Mesothelial cell of epicardium (in vitro differentiated cells): ENCODE measurements around the gene UGT2B10. TPM values are rescaled to one million over a fixed set of nuclear protein-coding genes. Genes with fewer than 3 reads are reported as not detected.
"Not testable (repeated sequence)": the region's sequence is repeated elsewhere in the genome, so short reads cannot be mapped to it uniquely, and the experiment has no call there.

ENCODE experiments used
- DNase-seq, 2 experiments: peaks; one replicate each; pipeline ENCODE4 v3.0.0; 2021; ENCODE audit warnings: low spot score in 2 of 2; ENCODE audit not compliant: unreplicated experiment in 2 of 2
- H3K27ac Mint-ChIP-seq: 2 replicates; pipeline ENCODE4 v1.8.0; 2021; ENCODE audit warnings: mixed read lengths
- H3K27me3 Mint-ChIP-seq: 2 replicates; pipeline ENCODE4 v1.8.0; 2021; ENCODE audit warnings: low read depth, mixed read lengths
- H3K36me3 Mint-ChIP-seq: 2 replicates; pipeline ENCODE4 v1.8.0; 2021; ENCODE audit warnings: mixed read lengths
- H3K4me1 Mint-ChIP-seq: 2 replicates; pipeline ENCODE4 v1.8.0; 2021; ENCODE audit warnings: mixed read lengths
- H3K4me3 Mint-ChIP-seq: 2 replicates; pipeline ENCODE4 v1.8.0; 2021; ENCODE audit warnings: mild to moderate bottlenecking, moderate library complexity, mixed read lengths
- H3K9me3 Mint-ChIP-seq: 2 replicates; pipeline ENCODE4 v1.8.0; 2021; ENCODE audit warnings: mixed read lengths
- CTCF ChIP-seq: fragments of 200-600 bp; sonication (generic); IDR thresholded peaks from one replicate; pipeline ENCODE4 v1.5.0; 2021; ENCODE audit warnings: antibody characterized with exemption; ENCODE audit not compliant: unreplicated experiment
- total RNA-seq: library from RNA; stranded (reverse); gene quantifications from 3 replicates; pipeline ENCODE4 v1.2.1, GENCODE V29; 2021

UGT2B10 gene
- not detected in 3 replicates for total RNA-seq

GRCh38 chr4:68815617-68816409, at the start of gene UGT2B10:
Gene UGT2B10, plus strand, starts transcription at chr4:68815994. Its CDS starts 26 bp downstream, at chr4:68816020.
- H3K4me1 Mint-ChIP-seq, H3K4me3 Mint-ChIP-seq, H3K9me3 Mint-ChIP-seq, DNase-seq, H3K27ac Mint-ChIP-seq, H3K27me3 Mint-ChIP-seq, H3K36me3 Mint-ChIP-seq: not testable (repeated sequence)

GRCh38 chr4:68771836-68772235, 44.0 kb upstream of the UGT2B10 start:
- H3K36me3 Mint-ChIP-seq, H3K9me3 Mint-ChIP-seq, H3K4me3 Mint-ChIP-seq, H3K4me1 Mint-ChIP-seq, H3K27me3 Mint-ChIP-seq, H3K27ac Mint-ChIP-seq, DNase-seq: not testable (repeated sequence)

GRCh38 chr4:68773699-68774098, 42.1 kb upstream of the UGT2B10 start:
- H3K36me3 Mint-ChIP-seq: no peaks in the 10 kb centered on the region
- H3K4me1 Mint-ChIP-seq: no peaks in the 10 kb centered on the region
- no peak for TF ChIP-seq CTCF
- DNase-seq: no peak
- H3K4me3 Mint-ChIP-seq: no peak overlapping the region
- H3K27me3 Mint-ChIP-seq: no peaks in the 10 kb centered on the region
- no peak overlapping the region for H3K27ac Mint-ChIP-seq
- peaks cover 5% of the 10 kb centered on the region for H3K9me3 Mint-ChIP-seq

GRCh38 chr4:68780232-68780631, 35.6 kb upstream of the UGT2B10 start:
- H3K27me3 Mint-ChIP-seq: no peaks in the 10 kb centered on the region
- peaks cover 6% of the 10 kb centered on the region for H3K36me3 Mint-ChIP-seq
- H3K9me3 Mint-ChIP-seq: peaks cover 30% of the 10 kb centered on the region
- no peak overlapping the region for H3K27ac Mint-ChIP-seq
- H3K4me3 Mint-ChIP-seq: no peak overlapping the region
- no peak for DNase-seq
- no peak for TF ChIP-seq CTCF
- no peaks in the 10 kb centered on the region for H3K4me1 Mint-ChIP-seq

GRCh38 chr4:68797048-68797447, 18.7 kb upstream of the UGT2B10 start:
- Mint-ChIP-seq H3K9me3 (no peaks in the 10 kb centered on the region), H3K4me1 (peaks cover 8% of the 10 kb centered on the region), H3K4me3 (no peak overlapping the region), H3K36me3 (no peaks in the 10 kb centered on the region), H3K27me3 (no peaks in the 10 kb centered on the region), H3K27ac (no peak overlapping the region)
- no peak for TF ChIP-seq CTCF
- DNase-seq: no peak

GRCh38 chr4:68797618-68798017, 18.2 kb upstream of the UGT2B10 start:
- H3K27ac Mint-ChIP-seq: no peak overlapping the region

More at GRCh38 chr4:68797618-68798017, 18.2 kb upstream of the UGT2B10 start:
- Mint-ChIP-seq H3K27me3 (no peaks in the 10 kb centered on the region), H3K4me3 (no peak overlapping the region), H3K4me1 (peaks cover 8% of the 10 kb centered on the region), H3K36me3 (no peaks in the 10 kb centered on the region), H3K9me3 (no peaks in the 10 kb centered on the region)
- DNase-seq: no peak
- no peak for TF ChIP-seq CTCF
